ENCODE results near the gene VSX2. TPM values are rescaled to one million over a fixed set of nuclear protein-coding genes. Genes with fewer than 3 reads are reported as not detected.

VSX2 gene
- total and polyA plus RNA-seq, 4 experiments from 2014 or later, result not detected

DNA sequence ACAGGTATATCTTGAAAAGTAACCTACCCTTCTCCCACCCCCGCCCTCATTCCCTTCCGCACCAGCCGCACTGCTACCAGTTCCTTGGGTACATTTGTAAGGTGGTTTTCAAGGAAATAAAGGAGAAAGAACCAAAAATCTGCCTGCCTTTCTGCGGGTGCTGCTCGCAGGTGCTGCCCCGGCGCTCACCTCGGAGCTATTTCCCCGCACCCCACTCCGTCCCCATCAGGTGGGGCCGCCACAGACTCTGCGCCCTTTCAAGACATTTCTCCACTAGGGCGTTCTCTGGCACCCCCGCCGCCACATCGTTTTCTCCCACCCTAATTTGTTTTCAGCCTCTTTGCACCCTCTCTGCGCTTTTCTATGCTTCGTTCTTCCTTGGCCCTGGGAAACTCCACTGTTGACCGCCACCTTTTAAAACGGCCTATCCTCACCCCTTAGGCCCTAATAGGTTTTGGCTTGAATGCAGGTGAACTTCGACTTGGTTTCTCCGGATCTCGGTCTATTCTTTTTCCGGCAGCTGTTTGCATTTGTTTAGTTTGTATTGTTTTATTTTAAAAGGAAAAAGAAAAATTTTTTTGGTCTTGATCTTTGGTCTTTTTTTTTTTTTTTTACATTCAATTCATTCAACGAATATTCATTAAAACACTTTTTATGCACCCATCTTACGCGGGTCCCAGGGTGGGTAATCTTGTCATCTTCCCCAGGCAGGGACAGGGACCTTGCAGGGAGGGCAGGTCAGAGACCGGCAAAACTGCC lies 3.0 kb downstream of the VSX2 start:
- Histone ChIP-seq H3K4me1 (ENCODE audit: insufficient read depth, low read length) (peaks cover 20% of the 10 kb centered on the region), H3K27me3 (ENCODE audit: insufficient read depth, low read length) (peaks cover 59% of the 10 kb centered on the region), H3K27ac (ENCODE audit: low read depth, low read length) (no peak overlapping the region), H3K36me3 (ENCODE audit: insufficient read depth, low read length) (no peaks in the 10 kb centered on the region), H3K4me3 (ENCODE audit: low read length in 2 of 2) (no peak overlapping the region), H3K9me3 (ENCODE audit: control insufficient read depth in 1 of 2, low read length in 2 of 2) (no peaks in the 10 kb centered on the region)
- ChIA-PET CTCF (ENCODE audit: partially characterized antibody) (no interaction called here), POLR2A (ENCODE audit: partially characterized antibody) (no interaction called here)
- H3K36me3 Mint-ChIP-seq, result peaks cover 0 to 4% of the 10 kb centered on the region in 2 donors
- intact Hi-C loops (cut with micrococcal nuclease), result no loop called here
- no peaks in the 10 kb centered on the region for H3K9me3 Mint-ChIP-seq
- H3K27ac Mint-ChIP-seq, result no peak overlapping the region
- no peak for DNase-seq
- H3K4me1 Mint-ChIP-seq, result peaks cover 10 to 35% (median 19%) of the 10 kb centered on the region in 4 donors
- peaks cover 63 to 76% of the 10 kb centered on the region in 2 donors for H3K27me3 Mint-ChIP-seq
- H3K4me3 Mint-ChIP-seq, result peak overlapping the region; percentile 44 to 87 (median 74)

DNA sequence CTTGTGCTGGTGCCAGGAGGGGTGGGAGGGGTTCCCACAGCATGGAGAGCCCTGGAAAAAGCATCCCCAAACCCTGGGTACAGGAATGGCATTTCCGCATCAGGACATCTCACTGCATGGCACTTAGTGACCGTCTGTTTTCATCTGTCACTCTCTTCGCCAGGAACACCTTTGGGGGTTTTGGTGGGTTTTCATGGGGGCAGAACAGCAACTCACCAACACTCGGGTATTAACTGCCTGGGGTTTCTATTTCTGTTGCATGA lies 3.5 kb downstream of the VSX2 start:
- Mint-ChIP-seq H3K4me3 (peak overlapping the region in 1 of 8 donors; percentile 70), H3K4me1 (peaks cover 10 to 35% (median 19%) of the 10 kb centered on the region in 4 donors), H3K27me3 (peaks cover 59 to 75% of the 10 kb centered on the region in 2 donors), H3K27ac (no peak overlapping the region), H3K9me3 (no peaks in the 10 kb centered on the region), H3K36me3 (peaks cover 0 to 4% of the 10 kb centered on the region in 2 donors)
- intact Hi-C loops (cut with micrococcal nuclease), result no loop called here
- Histone ChIP-seq H3K36me3 (ENCODE audit: insufficient read depth, low read length) (no peaks in the 10 kb centered on the region), H3K27ac (ENCODE audit: low read depth, low read length) (no peak overlapping the region), H3K9me3 (ENCODE audit: control insufficient read depth in 1 of 2, low read length in 2 of 2) (no peaks in the 10 kb centered on the region), H3K4me3 (ENCODE audit: low read length in 2 of 2) (no peak overlapping the region), H3K4me1 (ENCODE audit: insufficient read depth, low read length) (peaks cover 20% of the 10 kb centered on the region), H3K27me3 (ENCODE audit: insufficient read depth, low read length) (peaks cover 56% of the 10 kb centered on the region)
- POLR2A ChIA-PET (ENCODE audit: partially characterized antibody), result no interaction called here
- no peak for DNase-seq
- CTCF ChIA-PET (ENCODE audit: partially characterized antibody), result no interaction called here

- intact Hi-C loops (cut with micrococcal nuclease), result no loop called here
- Mint-ChIP-seq H3K36me3 (peaks cover 0 to 4% of the 10 kb centered on the region in 2 donors), H3K9me3 (no peaks in the 10 kb centered on the region), H3K27ac (no peak overlapping the region), H3K4me1 (peaks cover 10 to 35% (median 19%) of the 10 kb centered on the region in 4 donors), H3K27me3 (peaks cover 58 to 76% of the 10 kb centered on the region in 2 donors), H3K4me3 (peak overlapping the region in 3 of 8 donors; percentile 13 to 26 (median 26))
- H3K4me3 ChIP-seq (ENCODE audit: low read length in 2 of 2), result no peak overlapping the region
- ChIA-PET POLR2A (ENCODE audit: partially characterized antibody) (no interaction called here), CTCF (ENCODE audit: partially characterized antibody) (no interaction called here)
- peaks cover 20% of the 10 kb centered on the region for H3K4me1 ChIP-seq (ENCODE audit: insufficient read depth, low read length)
- no peak overlapping the region for H3K27ac ChIP-seq (ENCODE audit: low read depth, low read length)
- H3K27me3 ChIP-seq (ENCODE audit: insufficient read depth, low read length), result peaks cover 56% of the 10 kb centered on the region
- DNase-seq, result no peak
- no peaks in the 10 kb centered on the region for H3K36me3 ChIP-seq (ENCODE audit: insufficient read depth, low read length)
- H3K9me3 ChIP-seq (ENCODE audit: control insufficient read depth in 1 of 2, low read length in 2 of 2), result no peaks in the 10 kb centered on the region
Measured at GRCh38 chr14:74243051-74243450, 3.8 kb downstream of the VSX2 start.

GRCh38 chr14:74244115-74244514 lies 4.9 kb downstream of the VSX2 start:
- peaks cover 0 to 4% of the 10 kb centered on the region in 2 donors for H3K36me3 Mint-ChIP-seq
- H3K4me1 Mint-ChIP-seq, result peaks cover 9 to 30% (median 19%) of the 10 kb centered on the region in 4 donors
- ChIA-PET CTCF (ENCODE audit: partially characterized antibody) (no interaction called here), POLR2A (ENCODE audit: partially characterized antibody) (no interaction called here)
- Histone ChIP-seq H3K27ac (ENCODE audit: low read depth, low read length) (no peak overlapping the region), H3K9me3 (ENCODE audit: control insufficient read depth in 1 of 2, low read length in 2 of 2) (no peaks in the 10 kb centered on the region), H3K36me3 (ENCODE audit: insufficient read depth, low read length) (no peaks in the 10 kb centered on the region), H3K27me3 (ENCODE audit: insufficient read depth, low read length) (peaks cover 48% of the 10 kb centered on the region), H3K4me3 (ENCODE audit: low read length in 2 of 2) (no peak overlapping the region), H3K4me1 (ENCODE audit: insufficient read depth, low read length) (peaks cover 20% of the 10 kb centered on the region)
- H3K27me3 Mint-ChIP-seq, result peaks cover 51 to 66% of the 10 kb centered on the region in 2 donors
- no peak for DNase-seq
- no peak overlapping the region for H3K4me3 Mint-ChIP-seq
- intact Hi-C loops (cut with micrococcal nuclease), result no loop called here
- H3K27ac Mint-ChIP-seq, result no peak overlapping the region
- H3K9me3 Mint-ChIP-seq, result no peaks in the 10 kb centered on the region

DNA sequence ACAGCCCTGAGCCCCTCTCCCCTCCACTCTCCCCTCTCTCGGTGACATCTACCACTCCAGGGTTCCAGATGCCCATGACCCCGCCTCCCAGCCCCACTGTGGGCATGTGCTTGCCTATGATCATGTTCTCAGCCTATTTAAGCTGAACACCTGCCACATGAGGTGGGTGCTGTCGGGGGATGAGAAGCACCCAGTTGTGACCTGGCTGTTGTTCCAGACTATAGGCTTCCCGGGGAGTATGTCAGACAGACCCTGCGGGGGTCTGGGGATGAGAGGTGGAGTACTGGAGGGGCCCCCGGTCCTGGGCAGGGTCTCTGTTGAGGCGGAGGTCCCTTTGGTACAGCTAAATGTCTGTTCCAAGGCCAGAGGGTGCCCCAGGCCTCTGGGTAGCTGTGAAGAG lies 6.0 kb downstream of the VSX2 start:
- no peak for DNase-seq
- Mint-ChIP-seq H3K27ac (no peak overlapping the region), H3K4me1 (peaks cover 9 to 27% (median 17%) of the 10 kb centered on the region in 4 donors), H3K4me3 (no peak overlapping the region), H3K9me3 (no peaks in the 10 kb centered on the region), H3K36me3 (peaks cover 0 to 4% of the 10 kb centered on the region in 2 donors), H3K27me3 (peaks cover 49 to 65% of the 10 kb centered on the region in 2 donors)
- H3K4me1 ChIP-seq (ENCODE audit: insufficient read depth, low read length), result peaks cover 15% of the 10 kb centered on the region
- H3K27me3 ChIP-seq (ENCODE audit: insufficient read depth, low read length), result peaks cover 43% of the 10 kb centered on the region
- H3K4me3 ChIP-seq (ENCODE audit: low read length in 2 of 2), result no peak overlapping the region
- no peaks in the 10 kb centered on the region for H3K36me3 ChIP-seq (ENCODE audit: insufficient read depth, low read length)
- ChIA-PET POLR2A (ENCODE audit: partially characterized antibody) (no interaction called here), CTCF (ENCODE audit: partially characterized antibody) (interaction anchor here (2.3 kb wide), 1 partner anchor 12 kb away, joined by 8 read pairs; no protein-coding TSS in a partner anchor)
- H3K27ac ChIP-seq (ENCODE audit: low read depth, low read length), result no peak overlapping the region
- intact Hi-C loops (cut with micrococcal nuclease), result no loop called here
- H3K9me3 ChIP-seq (ENCODE audit: control insufficient read depth in 1 of 2, low read length in 2 of 2), result no peaks in the 10 kb centered on the region

GRCh38 chr14:74246542-74246941 lies 7.3 kb downstream of the VSX2 start:
- H3K27me3 ChIP-seq (ENCODE audit: insufficient read depth, low read length), result peaks cover 32% of the 10 kb centered on the region
- ChIA-PET CTCF (ENCODE audit: partially characterized antibody) (interaction anchor here (2.3 kb wide), 1 partner anchor 10 kb away, joined by 8 read pairs; no protein-coding TSS in a partner anchor), POLR2A (ENCODE audit: partially characterized antibody) (no interaction called here)
- no peak for DNase-seq
- H3K9me3 Mint-ChIP-seq, result no peaks in the 10 kb centered on the region
- no peaks in the 10 kb centered on the region for H3K36me3 ChIP-seq (ENCODE audit: insufficient read depth, low read length)
- intact Hi-C loops (cut with micrococcal nuclease), result no loop called here
- H3K27me3 Mint-ChIP-seq, result peaks cover 48 to 65% of the 10 kb centered on the region in 2 donors
- H3K27ac Mint-ChIP-seq, result no peak overlapping the region
- H3K4me3 ChIP-seq (ENCODE audit: low read length in 2 of 2), result no peak overlapping the region
- peaks cover 0 to 4% of the 10 kb centered on the region in 2 donors for H3K36me3 Mint-ChIP-seq
- H3K4me1 ChIP-seq (ENCODE audit: insufficient read depth, low read length), result peaks cover 7% of the 10 kb centered on the region
- no peak overlapping the region for H3K27ac ChIP-seq (ENCODE audit: low read depth, low read length)
- H3K4me1 Mint-ChIP-seq, result peaks cover 9 to 21% (median 13%) of the 10 kb centered on the region in 4 donors
- H3K4me3 Mint-ChIP-seq, result no peak overlapping the region
- no peaks in the 10 kb centered on the region for H3K9me3 ChIP-seq (ENCODE audit: control insufficient read depth in 1 of 2, low read length in 2 of 2)

DNA sequence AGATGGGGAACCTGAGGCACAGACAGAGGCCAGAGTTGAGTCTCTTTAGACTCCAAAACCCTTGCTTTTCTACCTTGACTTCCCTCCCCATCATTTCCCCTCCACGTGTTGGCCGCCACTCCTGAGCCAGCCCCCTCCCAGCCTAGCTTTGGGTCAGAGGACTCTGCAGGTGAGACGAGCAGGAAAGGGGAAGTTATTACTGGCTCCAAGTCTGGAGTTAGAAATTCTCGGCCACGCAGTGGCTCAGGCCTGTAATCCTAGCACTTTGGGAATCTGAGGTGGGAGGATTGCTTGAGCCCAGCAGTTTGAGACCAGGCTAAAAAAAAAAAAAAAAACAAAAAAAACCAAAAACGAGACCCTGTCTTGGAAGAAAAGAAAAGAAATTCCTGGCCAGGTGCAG lies 8.8 kb downstream of the VSX2 start:
- Histone ChIP-seq H3K4me3 (ENCODE audit: low read length in 2 of 2) (no peak overlapping the region), H3K9me3 (ENCODE audit: control insufficient read depth in 1 of 2, low read length in 2 of 2) (no peaks in the 10 kb centered on the region), H3K4me1 (ENCODE audit: insufficient read depth, low read length) (peaks cover 8% of the 10 kb centered on the region), H3K36me3 (ENCODE audit: insufficient read depth, low read length) (no peaks in the 10 kb centered on the region), H3K27me3 (ENCODE audit: insufficient read depth, low read length) (peaks cover 21% of the 10 kb centered on the region), H3K27ac (ENCODE audit: low read depth, low read length) (no peak overlapping the region)
- H3K4me1 Mint-ChIP-seq, result peaks cover 4 to 9% (median 6%) of the 10 kb centered on the region in 4 donors
- peaks cover 36 to 54% of the 10 kb centered on the region in 2 donors for H3K27me3 Mint-ChIP-seq
- intact Hi-C loops (cut with micrococcal nuclease), result no loop called here
- no peak for DNase-seq
- POLR2A ChIA-PET (ENCODE audit: partially characterized antibody), result no interaction called here
- H3K4me3 Mint-ChIP-seq, result no peak overlapping the region
- H3K9me3 Mint-ChIP-seq, result no peaks in the 10 kb centered on the region
- no peak overlapping the region for H3K27ac Mint-ChIP-seq
- CTCF ChIA-PET (ENCODE audit: partially characterized antibody), result interaction anchor here (1.0 to 1.5 kb wide), 3 partner anchors 9 to 136 kb away, joined by 3 to 13 read pairs (median 5); no protein-coding TSS in a partner anchor
- H3K36me3 Mint-ChIP-seq, result peaks cover 0 to 4% of the 10 kb centered on the region in 2 donors

All from CD4-positive, alpha-beta memory T cell (primary cell).